Kidney (tissue), 14 donors: ENCODE results near the gene IQCM. TPM values are rescaled to one million over a fixed set of nuclear protein-coding genes. Genes with fewer than 3 reads are reported as not detected.

Experiments used
- DNase-seq, 5 donors: peaks; one replicate each; pipeline ENCODE4 v3.0.0-alpha.2; 2013 to 2020
- FAIRE-seq: peaks from 2 replicates; lab custom pipeline; 2012; peaks lifted over from hg19 to GRCh38; lab: Jason Lieb, UNC
- H3K27ac ChIP-seq, 2 donors: one replicate each; pipeline ENCODE4 v1.7.0; 2013; ENCODE audit warnings: low read depth in 2 of 2, low read length in 2 of 2, inconsistent platforms in 1 of 2
- H3K27me3 ChIP-seq: one replicate; pipeline ENCODE4 v1.7.1; 2013; ENCODE audit warnings: low read length, inconsistent platforms; ENCODE audit not compliant: control insufficient read depth, insufficient read depth
- H3K36me3 ChIP-seq, 3 donors: one replicate each; pipeline versions ENCODE4 v1.7.0 to v1.7.1; 2013; ENCODE audit warnings: low read length in 3 of 3, control low read depth in 1 of 3, inconsistent platforms in 1 of 3; ENCODE audit not compliant: insufficient read depth in 3 of 3, control insufficient read depth in 2 of 3
- H3K4me1 ChIP-seq, 3 donors: one replicate each; pipeline versions ENCODE4 v1.7.0 to v1.7.1; 2013; ENCODE audit warnings: low read length in 3 of 3, inconsistent platforms in 1 of 3, low read depth in 1 of 3; ENCODE audit not compliant: control insufficient read depth in 2 of 3, insufficient read depth in 2 of 3
- H3K4me3 ChIP-seq, 3 donors: one replicate each; pipeline versions ENCODE4 v1.7.0 to v1.8.1; 2013; ENCODE audit warnings: low read length in 3 of 3, control low read depth in 1 of 3, inconsistent platforms in 1 of 3
- H3K9ac ChIP-seq, 3 donors: one replicate each; pipeline versions ENCODE4 v1.7.0 to v1.7.1; 2013; ENCODE audit warnings: low read length in 3 of 3, control low read depth in 1 of 3, inconsistent platforms in 1 of 3
- H3K9me3 ChIP-seq, 3 donors: one replicate each; pipeline versions ENCODE4 v1.7.0 to v1.7.1; 2013; ENCODE audit warnings: low read length in 3 of 3, control low read depth in 1 of 3, inconsistent platforms in 1 of 3; ENCODE audit not compliant: control insufficient read depth in 2 of 3, insufficient read depth in 1 of 3
- CTCF ChIP-seq: IDR thresholded peaks from 3 replicates; pipeline ENCODE4 v1.5.1; 2012; ENCODE audit warnings: mild to moderate bottlenecking, moderate library complexity, borderline replicate concordance; ENCODE audit not compliant: insufficient read depth; ENCODE audit errors: extremely low read depth
- intact Hi-C: fragments of 100-400 bp; cut with DNase I; formaldehyde crosslinking; loops from one replicate; pipeline ENCODE4 v1.11.1; 2022
- polyA plus RNA-seq: library from polyadenylated mRNA; stranded (reverse); fragments of 350-450 nt; fragmentation: Illumina TruSeq; extraction: RNeasy Lipid Tissue Mini Kit (QIAGEN cat#74804); gene quantifications from one replicate; pipeline ENCODE4 v1.2.3, GENCODE V29; 2014; ENCODE audit warnings: low read depth, low replicate concordance; ENCODE audit not compliant: insufficient read depth
- total RNA-seq: library from RNA; stranded (reverse); fragmentation: NEBNext Ultra II Directional; extraction: Animal tissue kit (Norgen Biotek cat#: 25700); gene quantifications from one replicate; pipeline ENCODE4 v1.2.1, GENCODE V29; 2021
- donor health status: control.
- donor health status: control.
- donor health status: control.
- donor health status: control.
- donor health status: control.
- donor health status: DM: yes; HTN: yes; CAD: no.
- donor health status: Normal renal cell carcinoma (clear cell type).

The IQCM gene
- total and polyA plus RNA-seq, 2 donors from 2014 or later: not detected

GRCh38 chr4:149751174-149751573 lies 64.5 kb downstream of the IQCM start:
- Histone ChIP-seq H3K36me3 (no peaks in the 10 kb centered on the region), H3K4me1 (no peaks in the 10 kb centered on the region), H3K9me3 (no peaks in the 10 kb centered on the region), H3K27me3 (no peaks in the 10 kb centered on the region), H3K4me3 (no peak overlapping the region), H3K9ac (no peak overlapping the region), H3K27ac (no peak overlapping the region)
- no peak for TF ChIP-seq CTCF
- DNase-seq (no peak), FAIRE-seq (no peak)
- intact Hi-C loops: no loop called here

DNA sequence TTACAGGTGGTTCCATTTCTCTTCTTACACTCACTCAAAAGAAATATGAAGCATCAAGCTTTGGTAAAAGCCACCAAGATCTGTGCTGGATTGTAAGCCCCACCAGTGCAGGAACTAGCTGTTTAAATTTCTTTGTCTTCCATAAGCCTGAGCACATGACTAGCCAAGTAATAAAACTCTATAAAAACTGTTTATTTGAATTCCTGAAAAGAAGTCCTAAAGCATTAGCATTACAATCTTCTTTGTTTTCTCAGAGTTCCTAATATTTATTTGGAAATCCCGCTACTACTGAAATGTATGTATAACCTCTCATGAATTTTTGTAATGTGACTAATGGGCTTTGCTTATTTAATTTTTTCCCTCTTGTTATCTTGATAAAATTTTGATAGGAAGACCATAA lies 65.9 kb downstream of the IQCM start:
- intact Hi-C loops: no loop called here
- Histone ChIP-seq H3K27me3 (no peaks in the 10 kb centered on the region), H3K27ac (no peak overlapping the region), H3K9me3 (no peaks in the 10 kb centered on the region), H3K9ac (no peak overlapping the region), H3K4me3 (no peak overlapping the region), H3K36me3 (no peaks in the 10 kb centered on the region), H3K4me1 (no peaks in the 10 kb centered on the region)
- no peak for TF ChIP-seq CTCF
- no peak for DNase-seq
- no peak for FAIRE-seq

GRCh38 chr4:149747646-149748045 lies 68.0 kb downstream of the IQCM start:
- no peaks in the 10 kb centered on the region for H3K27me3 ChIP-seq
- DNase-seq: no peak
- no peaks in the 10 kb centered on the region for H3K4me1 ChIP-seq
- no peak overlapping the region for H3K9ac ChIP-seq
- H3K36me3 ChIP-seq: no peaks in the 10 kb centered on the region
- no peak overlapping the region for H3K27ac ChIP-seq
- no peak for FAIRE-seq
- TF ChIP-seq CTCF: no peak
- H3K9me3 ChIP-seq: no peaks in the 10 kb centered on the region
- intact Hi-C loops: no loop called here
- H3K4me3 ChIP-seq: no peak overlapping the region

GRCh38 chr4:149746276-149746675 lies 69.4 kb downstream of the IQCM start:
- no peaks in the 10 kb centered on the region for H3K36me3 ChIP-seq
- H3K27ac ChIP-seq: no peak overlapping the region
- H3K27me3 ChIP-seq: no peaks in the 10 kb centered on the region
- no peak for FAIRE-seq
- no peaks in the 10 kb centered on the region for H3K9me3 ChIP-seq
- TF ChIP-seq CTCF: no peak
- H3K4me1 ChIP-seq: no peaks in the 10 kb centered on the region
- intact Hi-C loops: no loop called here
- H3K4me3 ChIP-seq: no peak overlapping the region
- no peak overlapping the region for H3K9ac ChIP-seq
- DNase-seq: no peak
